HG02642 (cell line): ENCODE results near the gene HMMR.
A peak's percentile ranks its signal among the peaks of the same experiment; 100 is the strongest.
"Not testable (repeated sequence)": the region's sequence is repeated elsewhere in the genome, so short reads cannot be mapped to it uniquely, and the experiment has no call there.

ENCODE experiments used
- ATAC-seq: cut with Tn5 transposase; IDR thresholded peaks from one replicate; pipeline ENCODE4 v1.9.1; 2021; ENCODE audit warnings: mild to moderate bottlenecking; ENCODE audit not compliant: unreplicated experiment, poor library complexity

Gene HMMR, protein sequence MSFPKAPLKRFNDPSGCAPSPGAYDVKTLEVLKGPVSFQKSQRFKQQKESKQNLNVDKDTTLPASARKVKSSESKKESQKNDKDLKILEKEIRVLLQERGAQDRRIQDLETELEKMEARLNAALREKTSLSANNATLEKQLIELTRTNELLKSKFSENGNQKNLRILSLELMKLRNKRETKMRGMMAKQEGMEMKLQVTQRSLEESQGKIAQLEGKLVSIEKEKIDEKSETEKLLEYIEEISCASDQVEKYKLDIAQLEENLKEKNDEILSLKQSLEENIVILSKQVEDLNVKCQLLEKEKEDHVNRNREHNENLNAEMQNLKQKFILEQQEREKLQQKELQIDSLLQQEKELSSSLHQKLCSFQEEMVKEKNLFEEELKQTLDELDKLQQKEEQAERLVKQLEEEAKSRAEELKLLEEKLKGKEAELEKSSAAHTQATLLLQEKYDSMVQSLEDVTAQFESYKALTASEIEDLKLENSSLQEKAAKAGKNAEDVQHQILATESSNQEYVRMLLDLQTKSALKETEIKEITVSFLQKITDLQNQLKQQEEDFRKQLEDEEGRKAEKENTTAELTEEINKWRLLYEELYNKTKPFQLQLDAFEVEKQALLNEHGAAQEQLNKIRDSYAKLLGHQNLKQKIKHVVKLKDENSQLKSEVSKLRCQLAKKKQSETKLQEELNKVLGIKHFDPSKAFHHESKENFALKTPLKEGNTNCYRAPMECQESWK

GRCh38 chr5:163460562-163461171 is at the start of gene HMMR:
TSS of gene HMMR (plus strand) at chr5:163460632. CDS start at chr5:163460693, 61 bp downstream.
- ATAC-seq = no peak

- not testable (repeated sequence) for ATAC-seq
Observed at GRCh38 chr5:163415673-163416072, 44.8 kb upstream of the HMMR start.

- no peak for ATAC-seq
Observed at GRCh38 chr5:163424836-163425235, 35.6 kb upstream of the HMMR start.

GRCh38 chr5:163426128-163426527 is 34.3 kb upstream of the HMMR start:
- not testable (repeated sequence) for ATAC-seq

DNA sequence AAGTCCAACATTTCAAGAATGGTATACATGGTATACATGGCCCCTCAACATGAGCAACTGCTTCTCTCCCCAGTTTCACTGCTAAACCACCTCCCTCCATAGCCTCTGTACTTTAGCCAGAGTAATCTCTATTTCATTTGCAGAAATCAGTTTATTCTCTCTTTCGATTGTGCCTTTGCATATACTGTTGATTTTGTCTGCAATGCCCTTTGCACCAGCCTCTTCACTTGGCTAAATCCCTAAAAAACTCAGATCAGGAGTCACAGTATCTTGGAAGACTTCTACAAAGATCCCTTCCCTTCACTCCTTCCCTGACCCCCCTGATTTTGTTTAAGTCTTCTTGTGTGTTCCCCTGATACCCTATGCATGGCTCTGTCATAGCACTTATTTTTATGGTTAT is 27.9 kb upstream of the HMMR start:
- no peak for ATAC-seq

- no peak for ATAC-seq
Observed at GRCh38 chr5:163433271-163433670, 27.2 kb upstream of the HMMR start.

- no peak for ATAC-seq
Observed at GRCh38 chr5:163434401-163434866, 26.0 kb upstream of the HMMR start.

DNA sequence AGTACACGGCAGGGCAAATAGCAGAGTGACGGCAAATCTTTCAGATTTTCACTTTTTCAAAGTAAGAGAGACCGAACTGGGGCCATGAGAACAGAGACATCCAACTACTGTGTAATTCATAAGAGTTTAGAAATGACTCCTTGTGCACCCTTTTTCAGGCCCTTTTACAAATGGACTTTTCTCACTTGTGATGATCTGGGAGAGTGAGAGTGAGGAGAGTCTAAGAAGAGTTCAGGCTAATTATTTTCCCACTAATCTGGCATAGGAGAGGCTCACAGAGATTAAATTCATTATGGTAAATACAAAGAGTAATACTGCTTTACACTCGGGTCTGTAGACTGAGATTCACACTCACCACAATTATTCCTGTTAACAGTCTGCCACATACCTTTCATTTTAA is 23.9 kb upstream of the HMMR start:
- no peak for ATAC-seq

DNA sequence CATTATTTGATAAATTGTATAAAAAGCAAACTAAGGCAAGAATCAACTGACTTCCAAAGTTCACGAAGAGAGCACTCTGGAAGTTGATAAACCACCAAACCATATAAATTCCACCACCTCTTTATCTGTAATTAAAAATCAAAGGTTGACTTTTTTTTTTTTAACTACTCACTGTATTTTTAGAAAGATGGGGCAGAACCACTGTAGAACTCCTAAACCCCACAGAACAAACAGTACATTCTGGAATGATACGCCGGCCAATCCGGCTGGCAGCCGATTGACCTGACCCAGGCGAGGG is 23.5 kb upstream of the HMMR start:
- ATAC-seq = no peak

DNA sequence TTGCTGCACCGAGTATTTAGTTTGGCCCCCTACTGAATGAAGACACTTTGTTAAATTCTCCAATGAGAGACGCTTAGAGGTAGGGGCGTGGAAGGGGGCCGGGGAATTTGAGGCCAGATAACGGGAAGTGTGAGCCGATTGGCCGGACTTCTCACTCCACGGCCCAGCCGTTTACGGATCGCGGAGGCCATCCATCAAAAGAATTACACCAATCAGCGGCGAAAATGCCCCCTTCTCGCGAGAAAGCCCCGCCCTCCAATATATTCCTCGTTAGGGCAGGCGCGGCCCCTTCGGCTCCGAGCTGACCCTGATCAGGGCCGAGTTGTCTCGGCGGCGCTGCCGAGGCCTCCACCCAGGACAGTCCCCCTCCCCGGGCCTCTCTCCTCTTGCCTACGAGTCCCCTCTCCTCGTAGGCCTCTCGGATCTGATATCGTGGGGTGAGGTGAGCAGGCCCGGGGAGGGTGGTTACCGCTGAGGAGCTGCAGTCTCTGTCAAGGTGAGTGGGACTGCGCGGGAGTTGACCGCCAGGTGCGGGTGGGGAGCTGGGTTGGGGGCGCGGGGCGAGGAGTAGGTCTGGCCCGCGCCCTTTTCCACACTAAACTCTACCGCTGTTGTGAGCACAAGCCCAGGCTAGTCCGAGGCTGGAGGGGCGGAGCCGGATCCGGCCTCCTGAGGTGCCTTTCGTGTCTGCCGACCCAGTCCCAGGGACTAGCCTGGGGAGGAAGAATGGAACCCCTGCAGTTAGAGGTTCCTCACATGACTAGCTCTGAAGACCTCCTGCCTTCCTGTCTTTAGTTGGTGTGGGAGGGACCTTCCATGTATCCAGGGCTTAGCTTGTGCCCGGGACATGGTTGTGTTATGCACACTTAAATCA is 22.9 kb upstream of the HMMR start, which contains the start of gene CCNG1:
Gene CCNG1 (plus strand): TSS at position 287 of the 874 bp plus-strand sequence. CDS start 1,662 bp downstream, outside the sequence.
- ATAC-seq = peak; percentile 97

GRCh38 chr5:163439092-163439425 is 21.4 kb upstream of the HMMR start:
- peak; percentile 13 for ATAC-seq

DNA sequence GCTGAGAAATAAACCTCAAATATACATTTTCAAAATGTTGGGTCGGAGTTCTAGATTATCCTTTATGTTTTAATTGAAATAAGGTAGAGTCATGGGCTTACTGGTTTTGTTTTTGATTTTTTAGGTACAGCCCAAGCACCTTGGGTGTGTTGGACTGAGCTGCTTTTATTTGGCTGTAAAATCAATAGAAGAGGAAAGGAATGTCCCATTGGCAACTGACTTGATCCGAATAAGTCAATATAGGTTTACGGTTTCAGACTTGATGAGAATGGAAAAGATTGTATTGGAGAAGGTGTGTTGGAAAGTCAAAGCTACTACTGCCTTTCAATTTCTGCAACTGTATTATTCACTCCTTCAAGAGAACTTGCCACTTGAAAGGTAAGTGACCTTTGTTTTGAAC is 19.5 kb upstream of the HMMR start:
- no peak for ATAC-seq

- ATAC-seq = no peak
Observed at GRCh38 chr5:163444526-163444925, 15.9 kb upstream of the HMMR start.

DNA sequence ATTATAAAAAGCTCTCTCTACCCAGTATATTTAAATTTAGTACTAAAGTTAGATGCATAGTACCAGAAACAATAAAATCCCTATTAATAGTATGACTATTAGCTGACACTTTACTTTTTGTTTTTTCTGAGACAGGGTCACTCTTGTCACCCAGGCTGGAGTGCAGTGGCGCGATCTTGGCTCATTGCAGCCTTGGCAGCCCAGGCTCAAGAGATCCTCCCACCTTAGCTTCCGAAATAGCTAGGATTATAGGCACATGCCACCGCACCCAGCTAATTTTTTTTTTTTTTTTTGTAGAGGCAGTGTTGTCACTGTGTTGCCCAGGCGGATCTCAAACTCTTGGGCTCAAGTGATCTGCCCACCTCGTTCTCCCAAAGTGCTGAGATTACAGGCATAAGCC is 15.1 kb upstream of the HMMR start:
- ATAC-seq = no peak

DNA sequence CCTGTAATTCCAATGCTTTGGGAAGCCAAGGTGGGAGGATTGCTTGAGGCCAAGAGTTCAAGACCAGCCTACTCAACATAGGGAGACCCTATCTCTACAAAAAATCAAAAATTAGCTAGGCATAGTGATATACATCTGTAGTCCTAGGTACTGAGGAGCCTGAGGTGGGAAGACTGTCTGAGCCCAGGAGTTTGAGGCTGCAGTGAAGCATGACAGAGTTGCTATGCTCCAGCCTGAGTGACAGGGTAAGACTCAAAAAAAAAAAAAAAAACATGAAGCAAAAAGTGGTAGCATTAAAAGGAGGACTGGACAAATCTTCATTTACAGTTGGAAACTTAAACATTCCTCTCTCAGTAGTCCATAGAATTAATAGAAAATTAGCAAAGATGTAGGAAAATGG is 13.2 kb upstream of the HMMR start:
- ATAC-seq = no peak

GRCh38 chr5:163447875-163448274 is 12.6 kb upstream of the HMMR start:
- ATAC-seq = no peak

DNA sequence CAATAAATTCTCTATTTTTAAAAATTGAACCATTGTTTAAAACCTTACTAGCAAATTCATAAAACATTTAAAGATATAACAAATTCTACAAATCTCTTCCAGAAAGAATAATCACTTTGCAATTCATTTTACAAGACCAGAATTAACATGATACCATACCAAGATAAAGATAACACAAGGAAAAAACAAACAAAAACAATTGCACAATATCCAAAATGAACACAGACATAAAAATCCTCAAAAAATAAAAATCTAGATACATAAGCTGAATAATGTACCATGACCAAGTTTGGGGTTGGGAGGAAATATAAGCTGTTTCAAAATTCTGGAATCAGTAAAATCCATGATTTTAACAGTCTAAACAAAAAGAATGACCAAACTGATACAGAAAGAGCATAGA is 11.9 kb upstream of the HMMR start:
- ATAC-seq = no peak

DNA sequence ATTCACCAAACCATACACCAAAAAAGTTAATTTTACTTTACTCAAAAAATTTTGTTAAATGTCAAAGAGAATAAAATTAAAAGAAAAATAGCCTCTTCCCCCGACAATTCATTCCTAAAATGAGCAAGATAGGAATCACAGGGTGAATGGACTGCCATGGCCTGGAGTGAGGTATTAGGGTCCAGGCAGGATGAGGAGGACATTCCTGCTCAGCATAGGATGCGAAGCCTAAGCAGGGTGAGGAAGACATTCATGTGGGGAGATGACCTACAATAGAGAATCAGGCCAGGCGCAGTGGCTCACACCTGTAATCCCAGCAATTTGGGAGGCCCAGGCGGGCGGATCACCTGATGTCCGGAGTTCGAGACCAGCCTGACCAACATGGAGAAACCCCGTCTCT is 8.9 kb upstream of the HMMR start:
- no peak for ATAC-seq

GRCh38 chr5:163453705-163454104 is 6.7 kb upstream of the HMMR start:
- no peak for ATAC-seq

DNA sequence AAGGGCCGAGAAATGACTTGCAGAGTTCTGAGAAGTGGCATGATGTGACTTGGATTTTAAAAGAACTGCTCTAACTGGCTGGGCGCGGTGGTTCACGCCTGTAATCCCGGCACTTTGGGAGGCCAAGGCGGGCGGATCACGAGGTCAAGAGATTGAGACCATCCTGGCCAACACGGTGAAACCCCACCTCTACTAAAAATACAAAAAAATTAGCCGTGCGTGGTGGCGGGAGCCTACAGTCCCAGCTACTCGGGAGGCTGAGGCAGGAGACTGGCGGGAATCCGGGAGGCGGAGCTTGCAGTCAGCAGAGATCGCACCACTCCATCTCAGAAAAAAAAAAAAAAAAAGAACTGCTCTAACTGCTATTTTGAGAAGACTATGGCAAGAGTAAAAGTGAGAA is 5.0 kb upstream of the HMMR start:
- not testable (repeated sequence) for ATAC-seq
